ENCODE measurements around the gene RAB17. TPM values are rescaled to one million over a fixed set of nuclear protein-coding genes. Genes with fewer than 3 reads are reported as not detected.

Gene RAB17
- total RNA-seq, 1 experiment from 2014 or later: 23.6 TPM

- TF ChIP-seq SIN3A (IDR thresholded peaks at IDR 0.05; ENCODE audit: borderline replicate concordance, insufficient read depth, low read depth, low read length) (no peak), TCF7L2 (IDR thresholded peaks at IDR 0.05; ENCODE audit: low read depth, low read length) (no peak), POLR2AphosphoS5 (IDR thresholded peaks at IDR 0.05; ENCODE audit: low read depth, low read length) (no peak)
- TF ChIP-seq, protein P1, sequence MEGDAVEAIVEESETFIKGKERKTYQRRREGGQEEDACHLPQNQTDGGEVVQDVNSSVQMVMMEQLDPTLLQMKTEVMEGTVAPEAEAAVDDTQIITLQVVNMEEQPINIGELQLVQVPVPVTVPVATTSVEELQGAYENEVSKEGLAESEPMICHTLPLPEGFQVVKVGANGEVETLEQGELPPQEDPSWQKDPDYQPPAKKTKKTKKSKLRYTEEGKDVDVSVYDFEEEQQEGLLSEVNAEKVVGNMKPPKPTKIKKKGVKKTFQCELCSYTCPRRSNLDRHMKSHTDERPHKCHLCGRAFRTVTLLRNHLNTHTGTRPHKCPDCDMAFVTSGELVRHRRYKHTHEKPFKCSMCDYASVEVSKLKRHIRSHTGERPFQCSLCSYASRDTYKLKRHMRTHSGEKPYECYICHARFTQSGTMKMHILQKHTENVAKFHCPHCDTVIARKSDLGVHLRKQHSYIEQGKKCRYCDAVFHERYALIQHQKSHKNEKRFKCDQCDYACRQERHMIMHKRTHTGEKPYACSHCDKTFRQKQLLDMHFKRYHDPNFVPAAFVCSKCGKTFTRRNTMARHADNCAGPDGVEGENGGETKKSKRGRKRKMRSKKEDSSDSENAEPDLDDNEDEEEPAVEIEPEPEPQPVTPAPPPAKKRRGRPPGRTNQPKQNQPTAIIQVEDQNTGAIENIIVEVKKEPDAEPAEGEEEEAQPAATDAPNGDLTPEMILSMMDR (IDR thresholded peaks at IDR 0.05): no peak
- TF ChIP-seq, protein P2, sequence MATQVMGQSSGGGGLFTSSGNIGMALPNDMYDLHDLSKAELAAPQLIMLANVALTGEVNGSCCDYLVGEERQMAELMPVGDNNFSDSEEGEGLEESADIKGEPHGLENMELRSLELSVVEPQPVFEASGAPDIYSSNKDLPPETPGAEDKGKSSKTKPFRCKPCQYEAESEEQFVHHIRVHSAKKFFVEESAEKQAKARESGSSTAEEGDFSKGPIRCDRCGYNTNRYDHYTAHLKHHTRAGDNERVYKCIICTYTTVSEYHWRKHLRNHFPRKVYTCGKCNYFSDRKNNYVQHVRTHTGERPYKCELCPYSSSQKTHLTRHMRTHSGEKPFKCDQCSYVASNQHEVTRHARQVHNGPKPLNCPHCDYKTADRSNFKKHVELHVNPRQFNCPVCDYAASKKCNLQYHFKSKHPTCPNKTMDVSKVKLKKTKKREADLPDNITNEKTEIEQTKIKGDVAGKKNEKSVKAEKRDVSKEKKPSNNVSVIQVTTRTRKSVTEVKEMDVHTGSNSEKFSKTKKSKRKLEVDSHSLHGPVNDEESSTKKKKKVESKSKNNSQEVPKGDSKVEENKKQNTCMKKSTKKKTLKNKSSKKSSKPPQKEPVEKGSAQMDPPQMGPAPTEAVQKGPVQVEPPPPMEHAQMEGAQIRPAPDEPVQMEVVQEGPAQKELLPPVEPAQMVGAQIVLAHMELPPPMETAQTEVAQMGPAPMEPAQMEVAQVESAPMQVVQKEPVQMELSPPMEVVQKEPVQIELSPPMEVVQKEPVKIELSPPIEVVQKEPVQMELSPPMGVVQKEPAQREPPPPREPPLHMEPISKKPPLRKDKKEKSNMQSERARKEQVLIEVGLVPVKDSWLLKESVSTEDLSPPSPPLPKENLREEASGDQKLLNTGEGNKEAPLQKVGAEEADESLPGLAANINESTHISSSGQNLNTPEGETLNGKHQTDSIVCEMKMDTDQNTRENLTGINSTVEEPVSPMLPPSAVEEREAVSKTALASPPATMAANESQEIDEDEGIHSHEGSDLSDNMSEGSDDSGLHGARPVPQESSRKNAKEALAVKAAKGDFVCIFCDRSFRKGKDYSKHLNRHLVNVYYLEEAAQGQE (IDR thresholded peaks at IDR 0.05; ENCODE audit: insufficient read depth in 1 of 2, low read depth in 2 of 2, low read length in 1 of 2): no peak
- ChIA-PET CTCF (interaction anchor here (0.6 kb wide), 1 partner anchor 160 kb away, joined by 4 read pairs; no protein-coding TSS in a partner anchor), POLR2A (no interaction called here)
- DNase-seq (ENCODE audit: low read depth, low spot score) (no peak), ATAC-seq (no peak)
- in situ Hi-C loops (cut with HindIII; ENCODE audit: low pct_unique_long_range_greater_than_20kb, low sequenced_read_pairs) (no loop called here), intact Hi-C loops (cut with micrococcal nuclease; ENCODE audit: unreplicated experiment) (no loop called here)
- Histone ChIP-seq H3K4me1 (ENCODE audit: control insufficient read depth, insufficient read depth, low read length) (no peaks in the 10 kb centered on the region), H3K4me3 (ENCODE audit: low read depth in 2 of 2, low read length in 2 of 2) (no peak overlapping the region), H3K9me3 (ENCODE audit: control insufficient read depth, insufficient read depth, low read depth, low read length) (no peaks in the 10 kb centered on the region), H3K27ac (ENCODE audit: low read length) (no peak overlapping the region), H3K27me3 (ENCODE audit: control insufficient read depth, insufficient read depth, low read length) (no peaks in the 10 kb centered on the region), H3K36me3 (ENCODE audit: control insufficient read depth, insufficient read depth, low read length) (no peaks in the 10 kb centered on the region)
- no TSS peak for BruUV-seq (replicated peaks)
These were observed 64.9 kb downstream of the RAB17 start for GRCh38 chr2:237525559-237526157.

DNA sequence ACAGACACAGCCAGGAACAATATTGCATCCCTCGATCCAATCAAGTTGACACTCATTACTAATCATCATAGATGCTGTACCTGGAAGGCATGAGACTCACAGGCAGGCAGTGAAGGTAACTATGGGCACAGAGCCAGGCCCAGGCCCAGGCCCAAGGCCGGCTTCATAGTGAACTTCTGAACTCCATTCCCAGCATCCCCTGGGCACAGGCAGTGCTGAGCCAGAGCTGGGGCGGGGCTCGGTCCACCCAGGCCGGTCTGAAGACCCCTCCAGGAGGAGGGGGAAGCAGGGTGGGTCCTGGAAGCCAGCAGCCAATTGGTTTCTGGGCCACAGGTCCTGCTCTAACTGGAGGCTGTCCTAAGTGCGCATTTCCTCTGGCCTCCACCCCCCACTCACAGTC lies 65.9 kb downstream of the RAB17 start:
- no TSS peak for BruUV-seq (replicated peaks)
- Histone ChIP-seq H3K4me3 (ENCODE audit: low read depth in 2 of 2, low read length in 2 of 2) (no peak overlapping the region), H3K27ac (ENCODE audit: low read length) (no peak overlapping the region), H3K4me1 (ENCODE audit: control insufficient read depth, insufficient read depth, low read length) (no peaks in the 10 kb centered on the region), H3K27me3 (ENCODE audit: control insufficient read depth, insufficient read depth, low read length) (no peaks in the 10 kb centered on the region), H3K36me3 (ENCODE audit: control insufficient read depth, insufficient read depth, low read length) (no peaks in the 10 kb centered on the region), H3K9me3 (ENCODE audit: control insufficient read depth, insufficient read depth, low read depth, low read length) (no peaks in the 10 kb centered on the region)
- TF ChIP-seq, protein P2 (IDR thresholded peaks at IDR 0.05; ENCODE audit: insufficient read depth in 1 of 2, low read depth in 2 of 2, low read length in 1 of 2): no peak
- TF ChIP-seq TCF7L2 (IDR thresholded peaks at IDR 0.05; ENCODE audit: low read depth, low read length) (no peak), SIN3A (IDR thresholded peaks at IDR 0.05; ENCODE audit: borderline replicate concordance, insufficient read depth, low read depth, low read length) (no peak), POLR2AphosphoS5 (IDR thresholded peaks at IDR 0.05; ENCODE audit: low read depth, low read length) (no peak)
- TF ChIP-seq, protein P1 (IDR thresholded peaks at IDR 0.05): no peak
- ChIA-PET CTCF (no interaction called here), POLR2A (no interaction called here)
- in situ Hi-C loops (cut with HindIII; ENCODE audit: low pct_unique_long_range_greater_than_20kb, low sequenced_read_pairs) (no loop called here), intact Hi-C loops (cut with micrococcal nuclease; ENCODE audit: unreplicated experiment) (no loop called here)
- no peak for DNase-seq (ENCODE audit: low read depth, low spot score)
- no peak for ATAC-seq
